Ovary (tissue), 3 donors: Measurements from ENCODE around the gene FER.

Experiments used
- EP300 ChIP-seq: sonication (generic); formaldehyde crosslinking; IDR thresholded peaks from one replicate; pipeline ENCODE4 v1.6.1; 2017; ENCODE audit warnings: antibody characterized with exemption
- POLR2A ChIP-seq: fragments of 450-650 bp; IDR thresholded peaks from one replicate; pipeline ENCODE4 v1.6.1; 2017; ENCODE audit warnings: antibody characterized with exemption, mild to moderate bottlenecking, moderate library complexity
- TF ChIP-seq, protein P1 (sequence below), 3 donors: fragments of 450-650 bp in 2 of 3; fragments of 200-600 bp in 1 of 3; IDR thresholded peaks; one replicate each; pipeline versions ENCODE4 v1.5.1 to v1.8.0; 2016 to 2022; ENCODE audit warnings: antibody characterized with exemption in 3 of 3, mild to moderate bottlenecking in 1 of 3
- donor health status: DM: no; HTN: no; CAD: no.

DNA sequence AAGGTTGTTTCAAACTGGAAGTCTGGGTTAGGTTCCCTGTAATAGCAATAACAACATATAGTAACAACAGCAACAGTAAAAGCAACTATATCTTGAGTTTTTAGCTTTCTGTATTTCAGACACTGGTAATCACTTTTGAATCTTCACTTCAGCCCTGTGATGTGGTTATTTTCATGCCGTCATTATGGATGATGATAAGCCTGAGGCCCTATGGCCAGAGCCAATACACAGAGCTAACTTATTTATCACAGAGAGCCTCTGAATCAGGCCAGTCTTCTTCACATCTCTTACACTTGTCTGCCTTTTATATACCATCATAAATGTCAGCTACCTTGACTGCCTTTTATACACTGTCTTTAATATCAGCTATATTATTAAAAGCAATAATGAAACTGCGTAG lies 329.0 kb downstream of the FER start:
- TF ChIP-seq EP300 = no peak
- TF ChIP-seq POLR2A = no peak
- TF ChIP-seq, protein P1, sequence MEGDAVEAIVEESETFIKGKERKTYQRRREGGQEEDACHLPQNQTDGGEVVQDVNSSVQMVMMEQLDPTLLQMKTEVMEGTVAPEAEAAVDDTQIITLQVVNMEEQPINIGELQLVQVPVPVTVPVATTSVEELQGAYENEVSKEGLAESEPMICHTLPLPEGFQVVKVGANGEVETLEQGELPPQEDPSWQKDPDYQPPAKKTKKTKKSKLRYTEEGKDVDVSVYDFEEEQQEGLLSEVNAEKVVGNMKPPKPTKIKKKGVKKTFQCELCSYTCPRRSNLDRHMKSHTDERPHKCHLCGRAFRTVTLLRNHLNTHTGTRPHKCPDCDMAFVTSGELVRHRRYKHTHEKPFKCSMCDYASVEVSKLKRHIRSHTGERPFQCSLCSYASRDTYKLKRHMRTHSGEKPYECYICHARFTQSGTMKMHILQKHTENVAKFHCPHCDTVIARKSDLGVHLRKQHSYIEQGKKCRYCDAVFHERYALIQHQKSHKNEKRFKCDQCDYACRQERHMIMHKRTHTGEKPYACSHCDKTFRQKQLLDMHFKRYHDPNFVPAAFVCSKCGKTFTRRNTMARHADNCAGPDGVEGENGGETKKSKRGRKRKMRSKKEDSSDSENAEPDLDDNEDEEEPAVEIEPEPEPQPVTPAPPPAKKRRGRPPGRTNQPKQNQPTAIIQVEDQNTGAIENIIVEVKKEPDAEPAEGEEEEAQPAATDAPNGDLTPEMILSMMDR (IDR thresholded peaks at IDR 0.05) = no peak
